ENCODE data around the gene OCA2. TPM values are rescaled to one million over a fixed set of nuclear protein-coding genes. Genes with fewer than 3 reads are reported as not detected.

OCA2 gene
- total RNA-seq, 1 experiment from 2014 or later = 0.21 TPM

GRCh38 chr15:28113394-28114113 lies 14.4 kb upstream of the OCA2 start:
- Histone ChIP-seq H3K4me3 (ENCODE audit: insufficient read depth, low read depth, low read length) (no peak overlapping the region), H3K27me3 (ENCODE audit: control insufficient read depth, insufficient read depth, low read length) (no peaks in the 10 kb centered on the region), H3K36me3 (replicated peaks; ENCODE audit: control insufficient read depth, insufficient read depth, low read length) (peaks cover 5% of the 10 kb centered on the region)
- peak; percentile 40 for DNase-seq

- DNase-seq = no peak
- Histone ChIP-seq H3K4me3 (ENCODE audit: insufficient read depth, low read depth, low read length) (no peak overlapping the region), H3K36me3 (replicated peaks; ENCODE audit: control insufficient read depth, insufficient read depth, low read length) (peaks cover 3% of the 10 kb centered on the region), H3K27me3 (ENCODE audit: control insufficient read depth, insufficient read depth, low read length) (peaks cover 2% of the 10 kb centered on the region)
These were observed 13.8 kb upstream of the OCA2 start for GRCh38 chr15:28112962-28113361.

GRCh38 chr15:28112101-28112760 lies 13.1 kb upstream of the OCA2 start:
- peak; percentile 33 for DNase-seq
- peaks cover 9% of the 10 kb centered on the region for H3K27me3 ChIP-seq (ENCODE audit: control insufficient read depth, insufficient read depth, low read length)
- H3K4me3 ChIP-seq (ENCODE audit: insufficient read depth, low read depth, low read length) = no peak overlapping the region
- peaks cover 3% of the 10 kb centered on the region for H3K36me3 ChIP-seq (replicated peaks; ENCODE audit: control insufficient read depth, insufficient read depth, low read length)

GRCh38 chr15:28111543-28111942 lies 12.4 kb upstream of the OCA2 start:
- Histone ChIP-seq H3K36me3 (replicated peaks; ENCODE audit: control insufficient read depth, insufficient read depth, low read length) (peaks cover 3% of the 10 kb centered on the region), H3K4me3 (ENCODE audit: insufficient read depth, low read depth, low read length) (no peak overlapping the region), H3K27me3 (ENCODE audit: control insufficient read depth, insufficient read depth, low read length) (peaks cover 16% of the 10 kb centered on the region)
- DNase-seq = peak; percentile 38

GRCh38 chr15:28110481-28110881 lies 11.4 kb upstream of the OCA2 start:
- DNase-seq = peak; percentile 37

GRCh38 chr15:28109626-28110455 lies 10.7 kb upstream of the OCA2 start:
- peaks cover 2% of the 10 kb centered on the region for H3K36me3 ChIP-seq (replicated peaks; ENCODE audit: control insufficient read depth, insufficient read depth, low read length)
- peak; percentile 61 for DNase-seq
- H3K27me3 ChIP-seq (ENCODE audit: control insufficient read depth, insufficient read depth, low read length) = peaks cover 25% of the 10 kb centered on the region
- H3K4me3 ChIP-seq (ENCODE audit: insufficient read depth, low read depth, low read length) = no peak overlapping the region

More at GRCh38 chr15:28110481-28110881, 11.4 kb upstream of the OCA2 start:
- Histone ChIP-seq H3K27me3 (ENCODE audit: control insufficient read depth, insufficient read depth, low read length) (peaks cover 25% of the 10 kb centered on the region), H3K36me3 (replicated peaks; ENCODE audit: control insufficient read depth, insufficient read depth, low read length) (peaks cover 3% of the 10 kb centered on the region), H3K4me3 (ENCODE audit: insufficient read depth, low read depth, low read length) (no peak overlapping the region)

- Histone ChIP-seq H3K27me3 (ENCODE audit: control insufficient read depth, insufficient read depth, low read length) (peaks cover 25% of the 10 kb centered on the region), H3K4me3 (ENCODE audit: insufficient read depth, low read depth, low read length) (no peak overlapping the region; the same call in 1 of the 2 replicates), H3K36me3 (replicated peaks; ENCODE audit: control insufficient read depth, insufficient read depth, low read length) (no peaks in the 10 kb centered on the region; the same call in 1 of the 2 replicates)
- DNase-seq = no peak
These were observed 8.8 kb upstream of the OCA2 start for GRCh38 chr15:28107904-28108275.

GRCh38 chr15:28107111-28107903 lies 8.2 kb upstream of the OCA2 start:
- H3K36me3 ChIP-seq (replicated peaks; ENCODE audit: control insufficient read depth, insufficient read depth, low read length) = no peaks in the 10 kb centered on the region; the same call in 1 of the 2 replicates
- H3K4me3 ChIP-seq (ENCODE audit: insufficient read depth, low read depth, low read length) = peak overlapping the region; percentile 54
- peak; percentile 87 for DNase-seq
- H3K27me3 ChIP-seq (ENCODE audit: control insufficient read depth, insufficient read depth, low read length) = peaks cover 27% of the 10 kb centered on the region

- DNase-seq = peak; percentile 84
- Histone ChIP-seq H3K4me3 (ENCODE audit: insufficient read depth, low read depth, low read length) (peak overlapping the region; percentile 54), H3K36me3 (replicated peaks; ENCODE audit: control insufficient read depth, insufficient read depth, low read length) (no peaks in the 10 kb centered on the region), H3K27me3 (ENCODE audit: control insufficient read depth, insufficient read depth, low read length) (peaks cover 34% of the 10 kb centered on the region)
These were observed 7.4 kb upstream of the OCA2 start for GRCh38 chr15:28106294-28107110.

- peaks cover 38% of the 10 kb centered on the region for H3K27me3 ChIP-seq (ENCODE audit: control insufficient read depth, insufficient read depth, low read length)
- no peak for DNase-seq
- no peaks in the 10 kb centered on the region for H3K36me3 ChIP-seq (replicated peaks; ENCODE audit: control insufficient read depth, insufficient read depth, low read length)
- no peak overlapping the region for H3K4me3 ChIP-seq (ENCODE audit: insufficient read depth, low read depth, low read length)
These were observed 6.7 kb upstream of the OCA2 start for GRCh38 chr15:28105793-28106192.

- H3K4me3 ChIP-seq (ENCODE audit: insufficient read depth, low read depth, low read length) = no peak overlapping the region
- DNase-seq = no peak
- no peaks in the 10 kb centered on the region for H3K36me3 ChIP-seq (replicated peaks; ENCODE audit: control insufficient read depth, insufficient read depth, low read length)
- H3K27me3 ChIP-seq (ENCODE audit: control insufficient read depth, insufficient read depth, low read length) = peaks cover 43% of the 10 kb centered on the region
These were observed 6.2 kb upstream of the OCA2 start for GRCh38 chr15:28105224-28105791.

- H3K4me3 ChIP-seq (ENCODE audit: insufficient read depth, low read depth, low read length) = no peak overlapping the region
- H3K27me3 ChIP-seq (ENCODE audit: control insufficient read depth, insufficient read depth, low read length) = peaks cover 52% of the 10 kb centered on the region
- no peaks in the 10 kb centered on the region for H3K36me3 ChIP-seq (replicated peaks; ENCODE audit: control insufficient read depth, insufficient read depth, low read length)
- DNase-seq = peak; percentile 67
These were observed 5.2 kb upstream of the OCA2 start for GRCh38 chr15:28104326-28104725.

- DNase-seq = peak; percentile 47
These were observed 4.7 kb upstream of the OCA2 start for GRCh38 chr15:28103831-28104230.

More at GRCh38 chr15:28103831-28104230, 4.7 kb upstream of the OCA2 start:
- Histone ChIP-seq H3K27me3 (ENCODE audit: control insufficient read depth, insufficient read depth, low read length) (peaks cover 55% of the 10 kb centered on the region), H3K36me3 (replicated peaks; ENCODE audit: control insufficient read depth, insufficient read depth, low read length) (no peaks in the 10 kb centered on the region), H3K4me3 (ENCODE audit: insufficient read depth, low read depth, low read length) (no peak overlapping the region)
